ENCODE measurements around the gene ARHGAP42. TPM values are rescaled to one million over a fixed set of nuclear protein-coding genes. Genes with fewer than 3 reads are reported as not detected.

Gene ARHGAP42
- total RNA-seq, 4 donors from 2014 or later, result 24.5 to 49.5 (median 26.7) TPM

DNA sequence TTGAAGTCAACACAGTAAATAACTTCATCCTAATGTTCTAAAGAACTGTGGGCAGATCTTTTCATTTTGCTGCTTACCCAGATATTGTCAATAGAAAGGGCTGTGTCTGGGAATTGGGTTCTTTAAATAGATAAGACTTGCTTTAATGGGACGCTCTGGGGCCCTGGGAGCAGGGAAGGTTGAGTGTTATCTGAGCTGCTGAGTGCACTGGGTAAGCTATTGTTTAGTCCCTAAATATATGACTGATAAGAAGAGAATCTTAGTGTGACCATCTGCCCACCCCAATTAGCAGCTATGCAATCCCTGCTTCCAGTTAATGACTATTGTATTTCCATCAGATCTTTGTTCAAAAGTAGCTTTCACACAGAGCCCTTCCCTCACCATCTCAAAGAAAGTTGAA is 44.4 kb downstream of the ARHGAP42 start:
- Histone ChIP-seq H3K4me3 (no peak overlapping the region), H3K4me1 (no peaks in the 10 kb centered on the region), H3K27me3 (no peaks in the 10 kb centered on the region), H3K9me3 (no peaks in the 10 kb centered on the region), H3K36me3 (no peaks in the 10 kb centered on the region), H3K27ac (no peak overlapping the region)
- TF ChIP-seq, protein P1, sequence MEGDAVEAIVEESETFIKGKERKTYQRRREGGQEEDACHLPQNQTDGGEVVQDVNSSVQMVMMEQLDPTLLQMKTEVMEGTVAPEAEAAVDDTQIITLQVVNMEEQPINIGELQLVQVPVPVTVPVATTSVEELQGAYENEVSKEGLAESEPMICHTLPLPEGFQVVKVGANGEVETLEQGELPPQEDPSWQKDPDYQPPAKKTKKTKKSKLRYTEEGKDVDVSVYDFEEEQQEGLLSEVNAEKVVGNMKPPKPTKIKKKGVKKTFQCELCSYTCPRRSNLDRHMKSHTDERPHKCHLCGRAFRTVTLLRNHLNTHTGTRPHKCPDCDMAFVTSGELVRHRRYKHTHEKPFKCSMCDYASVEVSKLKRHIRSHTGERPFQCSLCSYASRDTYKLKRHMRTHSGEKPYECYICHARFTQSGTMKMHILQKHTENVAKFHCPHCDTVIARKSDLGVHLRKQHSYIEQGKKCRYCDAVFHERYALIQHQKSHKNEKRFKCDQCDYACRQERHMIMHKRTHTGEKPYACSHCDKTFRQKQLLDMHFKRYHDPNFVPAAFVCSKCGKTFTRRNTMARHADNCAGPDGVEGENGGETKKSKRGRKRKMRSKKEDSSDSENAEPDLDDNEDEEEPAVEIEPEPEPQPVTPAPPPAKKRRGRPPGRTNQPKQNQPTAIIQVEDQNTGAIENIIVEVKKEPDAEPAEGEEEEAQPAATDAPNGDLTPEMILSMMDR (IDR thresholded peaks at IDR 0.05), result no peak
- no peak for TF ChIP-seq POLR2A (IDR thresholded peaks at IDR 0.05)
- no peak for DNase-seq

- no peaks in the 10 kb centered on the region for H3K27me3 ChIP-seq
- H3K27ac ChIP-seq, result no peak overlapping the region
- H3K4me1 ChIP-seq, result no peaks in the 10 kb centered on the region
- no peak overlapping the region for H3K4me3 ChIP-seq
- no peaks in the 10 kb centered on the region for H3K36me3 ChIP-seq
- TF ChIP-seq POLR2A (IDR thresholded peaks at IDR 0.05), result no peak
- TF ChIP-seq, protein P1 (IDR thresholded peaks at IDR 0.05), result no peak
- DNase-seq, result no peak
- H3K9me3 ChIP-seq, result no peaks in the 10 kb centered on the region
Observed at GRCh38 chr11:100732949-100733348, 45.9 kb downstream of the ARHGAP42 start.

DNA sequence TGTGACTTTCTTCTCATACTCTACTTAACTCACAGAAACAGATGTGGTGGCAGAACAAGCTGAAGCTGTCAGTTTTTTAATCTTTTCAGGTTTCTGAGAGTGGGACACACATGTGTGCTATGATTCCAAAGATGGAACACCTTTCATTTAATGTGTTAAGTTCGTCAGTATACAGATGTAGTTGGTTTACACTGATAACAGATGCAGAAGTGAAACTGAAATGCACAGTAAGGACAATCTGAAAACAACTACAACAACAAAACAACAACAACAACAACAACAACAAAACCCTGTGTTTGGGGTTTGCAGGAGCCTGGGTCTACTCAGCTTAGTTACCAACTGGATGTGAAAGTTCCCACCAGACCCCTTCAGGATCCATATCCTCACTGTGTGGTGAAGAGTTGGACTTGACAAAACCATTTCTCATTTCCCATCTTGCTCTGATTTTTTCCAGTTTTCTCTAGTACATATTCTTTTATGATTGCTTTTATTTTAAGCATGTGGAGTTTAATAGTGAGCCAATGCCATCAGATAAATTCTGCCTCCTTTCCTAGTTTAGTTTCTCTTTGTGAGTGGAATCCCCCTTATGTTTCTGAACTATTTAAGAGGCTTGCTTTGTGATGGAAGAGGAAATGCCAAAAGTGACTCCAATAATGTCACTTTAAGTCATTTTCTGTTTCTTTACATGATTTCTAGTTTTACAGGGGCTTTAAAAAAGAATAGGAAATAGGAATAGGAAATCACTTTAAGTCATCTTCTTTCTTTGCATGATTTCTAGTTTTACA is 47.8 kb downstream of the ARHGAP42 start:
- no peak for DNase-seq
- H3K27ac ChIP-seq, result no peak overlapping the region
- no peaks in the 10 kb centered on the region for H3K27me3 ChIP-seq
- H3K4me1 ChIP-seq, result no peaks in the 10 kb centered on the region
- no peaks in the 10 kb centered on the region for H3K9me3 ChIP-seq
- H3K36me3 ChIP-seq, result no peaks in the 10 kb centered on the region
- H3K4me3 ChIP-seq, result no peak overlapping the region
- TF ChIP-seq, protein P1 (IDR thresholded peaks at IDR 0.05), result no peak
- no peak for TF ChIP-seq POLR2A (IDR thresholded peaks at IDR 0.05)

DNA sequence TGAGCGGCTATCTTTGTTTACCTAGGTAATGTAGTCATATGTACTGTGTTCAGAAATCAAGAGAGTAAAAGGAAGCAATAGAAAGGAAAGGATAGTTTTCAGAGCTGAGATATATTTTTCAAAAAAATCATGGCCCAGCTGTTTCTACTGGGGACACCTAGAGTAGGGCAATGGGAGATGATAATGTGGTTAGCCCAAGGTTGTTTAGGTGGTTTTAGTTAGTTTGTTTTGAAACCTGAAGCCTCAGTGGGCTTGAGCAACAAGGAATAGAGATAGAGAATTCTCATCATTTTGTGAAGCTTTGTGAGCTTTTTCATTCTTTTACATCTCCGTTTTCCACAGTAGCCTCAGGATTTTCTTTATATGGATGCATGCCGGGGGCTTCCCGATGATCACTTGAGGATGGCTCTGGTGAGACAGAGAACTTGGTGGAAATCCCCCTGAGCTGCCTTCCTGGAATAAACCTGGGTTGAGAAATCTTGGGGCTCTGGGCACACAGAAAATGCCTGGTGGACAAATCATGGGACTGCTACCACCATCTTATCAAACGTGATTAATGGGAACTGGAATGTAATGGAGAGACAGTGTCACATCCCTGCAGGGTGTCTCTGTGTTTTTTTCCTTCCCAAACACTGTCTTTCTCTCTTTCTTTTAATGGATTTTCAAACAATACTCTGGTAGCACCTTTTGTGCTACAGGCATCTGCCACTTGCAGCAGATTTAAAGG is 49.0 kb downstream of the ARHGAP42 start:
- H3K4me3 ChIP-seq, result no peak overlapping the region
- H3K27ac ChIP-seq, result no peak overlapping the region
- no peak for DNase-seq
- H3K27me3 ChIP-seq, result no peaks in the 10 kb centered on the region
- H3K4me1 ChIP-seq, result no peaks in the 10 kb centered on the region
- H3K36me3 ChIP-seq, result no peaks in the 10 kb centered on the region
- no peaks in the 10 kb centered on the region for H3K9me3 ChIP-seq
- TF ChIP-seq, protein P1 (IDR thresholded peaks at IDR 0.05), result no peak
- no peak for TF ChIP-seq POLR2A (IDR thresholded peaks at IDR 0.05)

- Histone ChIP-seq H3K27ac (peak overlapping the region in 1 of 4 donors; percentile 2), H3K4me1 (no peaks in the 10 kb centered on the region)
Observed at GRCh38 chr11:100738701-100739270, 51.7 kb downstream of the ARHGAP42 start.

More at GRCh38 chr11:100738701-100739270, 51.7 kb downstream of the ARHGAP42 start:
- no peaks in the 10 kb centered on the region for H3K27me3 ChIP-seq
- no peak for DNase-seq
- H3K4me3 ChIP-seq, result no peak overlapping the region
- no peaks in the 10 kb centered on the region for H3K9me3 ChIP-seq
- no peak for TF ChIP-seq POLR2A (IDR thresholded peaks at IDR 0.05)
- TF ChIP-seq, protein P1 (IDR thresholded peaks at IDR 0.05), result no peak
- H3K36me3 ChIP-seq, result no peaks in the 10 kb centered on the region
